ENCODE measurements around the gene CEP250.

GRCh38 chr20:35476288-35476687 lies 20.9 kb downstream of the CEP250 start:
- TF ChIP-seq CTCF (IDR thresholded peaks at IDR 0.05 in 4 of 5, conservative IDR thresholded peaks at IDR 0.05 in 1 of 5) (no peak), POLR2A (IDR thresholded peaks at IDR 0.05) (no peak)
